AG09319 (cell line): ENCODE data around the gene CCDC8.

Source experiments
- DNase-seq: peaks from one replicate; pipeline ENCODE4 v3.0.0-alpha.2; 2010; ENCODE audit warnings: low read depth; ENCODE audit errors: extremely low read depth
- CTCF ChIP-seq: IDR thresholded peaks from 2 replicates; pipeline ENCODE4 v1.5.1; 2011; ENCODE audit warnings: low read depth, mild to moderate bottlenecking, inconsistent platforms, low read length, moderate library complexity

The CCDC8 gene

DNA sequence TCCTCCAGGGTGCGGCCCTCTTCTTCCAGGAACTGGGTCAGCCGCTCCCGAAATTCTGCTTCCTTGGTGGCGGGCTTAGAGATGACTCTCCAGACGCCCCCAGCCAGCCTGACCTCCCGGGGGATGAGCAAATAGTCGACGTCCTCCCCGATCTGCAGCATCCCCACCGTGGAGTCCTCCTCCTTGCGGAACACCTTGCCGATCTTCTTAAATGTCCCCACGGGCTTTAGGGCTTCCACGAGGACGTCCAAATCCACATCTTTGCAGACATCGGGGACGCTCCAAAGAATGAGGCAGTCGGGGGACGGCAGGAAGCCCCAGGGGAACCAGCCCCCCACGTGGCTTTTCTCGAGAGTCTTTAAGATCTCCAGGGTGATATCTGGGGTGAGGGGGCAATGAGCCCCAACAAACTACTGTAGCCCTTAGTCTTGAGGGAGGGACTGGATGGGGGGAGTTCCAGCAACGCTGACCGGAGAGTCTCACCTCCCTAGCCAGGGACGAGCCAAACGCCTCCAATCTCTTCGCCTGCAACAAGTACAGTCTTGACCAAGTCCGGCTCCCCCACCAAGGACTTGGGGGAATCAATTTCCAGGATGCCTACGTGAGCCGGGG is 608 bp downstream of the CCDC8 start:
- no peak for DNase-seq
- no peak for TF ChIP-seq CTCF

- no peak for TF ChIP-seq CTCF
- DNase-seq, result no peak
Measured at GRCh38 chr19:46411925-46412649, 1.3 kb downstream of the CCDC8 start.

DNA sequence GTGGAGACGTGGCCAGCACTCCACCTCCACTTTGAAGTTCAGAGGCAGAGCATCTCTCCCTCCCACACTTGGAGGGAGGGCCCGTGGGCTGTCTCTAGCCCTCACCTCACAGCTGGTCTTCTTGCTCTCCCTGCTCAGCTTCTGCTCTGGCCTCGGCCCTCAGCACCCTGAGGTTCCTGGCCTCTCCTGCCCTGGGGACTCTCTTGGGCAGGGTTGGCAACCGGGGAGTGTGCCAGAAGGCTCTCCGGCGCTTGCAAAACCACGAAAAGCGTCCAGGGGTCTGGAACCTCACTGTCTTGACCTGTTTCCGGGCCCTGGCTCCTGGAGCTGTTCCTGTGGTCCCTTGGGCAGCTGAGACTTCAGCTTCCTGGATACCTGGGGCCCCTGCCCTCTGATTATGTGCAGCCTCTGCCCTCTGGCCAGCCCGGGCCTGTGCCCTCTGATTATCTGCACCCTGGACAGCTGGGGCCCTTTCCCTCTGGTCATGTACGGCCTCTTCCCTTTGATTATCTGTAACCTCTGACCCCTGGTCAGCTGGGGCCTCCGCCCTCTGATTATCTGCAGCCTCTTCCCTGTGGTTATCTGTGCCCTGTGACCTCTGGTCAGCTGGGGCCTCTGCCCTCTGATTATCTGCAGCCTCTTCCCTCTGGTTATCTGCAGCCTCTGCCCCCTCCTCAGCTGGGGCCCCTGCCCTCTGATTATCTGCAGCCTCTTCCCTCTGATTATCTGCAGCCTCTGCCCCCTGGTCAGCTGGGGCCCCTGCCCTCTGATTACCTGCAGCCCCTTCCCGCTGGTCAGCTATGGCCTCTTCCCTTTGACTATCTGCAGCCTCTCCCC is 2.1 kb downstream of the CCDC8 start:
- DNase-seq, result no peak
- TF ChIP-seq CTCF, result no peak

DNA sequence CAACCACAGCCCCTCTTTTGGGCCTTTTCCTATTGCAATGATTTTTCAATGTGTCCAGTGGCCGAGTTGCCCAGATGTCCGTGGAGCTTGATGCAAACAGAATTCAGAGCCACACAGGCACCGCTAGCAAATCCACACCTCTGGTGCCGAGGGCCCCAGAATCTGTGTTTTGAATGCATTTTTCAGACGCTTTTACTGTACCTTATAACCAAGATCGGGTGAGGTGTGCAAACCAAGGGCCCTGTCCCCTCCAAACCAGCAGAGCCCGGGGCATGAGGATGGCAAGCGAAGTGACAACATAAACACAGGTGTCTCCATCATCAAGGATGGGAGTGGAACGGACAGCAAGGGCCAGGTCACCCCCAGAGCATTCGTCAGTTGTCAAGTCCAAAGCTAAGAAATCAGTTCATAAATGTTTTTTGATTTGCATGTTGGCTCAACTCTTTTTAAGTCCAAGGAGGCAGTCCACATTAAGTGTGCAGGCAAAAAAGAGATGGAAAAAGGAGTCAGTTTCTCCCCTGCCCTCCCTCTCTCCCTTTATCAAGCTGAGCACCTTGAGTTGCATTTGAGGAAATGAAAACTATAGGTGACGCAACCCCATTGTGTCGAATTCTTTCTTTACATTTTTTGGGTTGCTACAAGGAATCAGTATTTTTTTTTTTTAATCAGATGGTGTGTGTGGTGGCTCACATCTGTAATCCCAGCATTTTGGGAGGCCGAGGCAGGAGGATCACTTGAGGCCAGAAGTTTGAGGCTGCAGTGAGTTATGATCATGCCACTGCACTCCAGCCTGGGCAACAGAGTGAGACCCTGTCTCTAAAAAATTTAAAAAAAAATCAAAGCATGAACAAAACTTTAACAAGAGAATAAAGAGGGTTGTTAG is 2.9 kb downstream of the CCDC8 start:
- TF ChIP-seq CTCF, result no peak
- DNase-seq, result no peak

DNA sequence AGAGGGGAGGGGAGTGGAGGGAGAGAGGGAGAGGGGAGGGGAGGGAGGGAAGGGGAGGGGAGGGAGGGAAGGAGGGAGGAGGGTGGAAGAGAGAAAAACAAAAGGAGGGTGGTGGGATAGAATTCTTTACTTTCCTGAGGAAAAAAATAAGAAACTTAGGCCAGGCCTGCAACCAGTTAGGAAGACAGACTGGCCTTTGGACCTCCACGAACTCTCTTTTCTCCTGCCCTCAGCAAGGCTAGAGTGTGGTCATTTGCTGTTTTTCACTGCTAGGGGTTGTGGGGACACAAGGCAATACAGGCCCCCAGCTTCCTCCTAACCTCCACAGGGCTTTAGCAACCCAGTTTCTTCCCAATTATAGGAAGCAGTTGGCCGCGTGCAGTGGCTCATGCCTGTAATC is 4.2 kb downstream of the CCDC8 start:
- no peak for DNase-seq
- TF ChIP-seq CTCF, result no peak

DNA sequence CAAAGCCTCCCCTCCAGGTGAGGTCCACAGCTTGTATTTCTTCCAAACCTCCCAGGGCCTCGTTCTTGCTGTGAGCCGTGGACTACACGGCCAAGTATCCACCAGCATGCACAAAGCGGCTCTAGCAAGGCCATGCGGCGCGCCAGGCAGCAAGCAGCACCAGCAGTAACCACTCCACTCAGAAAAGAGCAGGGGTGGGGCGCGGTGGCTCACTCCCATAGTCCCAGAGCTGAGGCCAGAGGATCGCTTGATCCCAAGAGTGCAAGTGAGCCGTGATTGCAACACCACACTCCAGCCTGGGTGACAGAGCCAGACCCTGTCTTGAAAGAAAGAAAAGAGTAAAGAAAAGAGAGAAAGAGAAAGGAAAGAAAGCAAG is 4.7 kb downstream of the CCDC8 start:
- DNase-seq, result no peak
- no peak for TF ChIP-seq CTCF
